ENCODE measurements around the gene RASA1.
"Not testable (repeated sequence)": the region's sequence is repeated elsewhere in the genome, so short reads cannot be mapped to it uniquely, and the experiment has no call there.

RASA1 gene

DNA sequence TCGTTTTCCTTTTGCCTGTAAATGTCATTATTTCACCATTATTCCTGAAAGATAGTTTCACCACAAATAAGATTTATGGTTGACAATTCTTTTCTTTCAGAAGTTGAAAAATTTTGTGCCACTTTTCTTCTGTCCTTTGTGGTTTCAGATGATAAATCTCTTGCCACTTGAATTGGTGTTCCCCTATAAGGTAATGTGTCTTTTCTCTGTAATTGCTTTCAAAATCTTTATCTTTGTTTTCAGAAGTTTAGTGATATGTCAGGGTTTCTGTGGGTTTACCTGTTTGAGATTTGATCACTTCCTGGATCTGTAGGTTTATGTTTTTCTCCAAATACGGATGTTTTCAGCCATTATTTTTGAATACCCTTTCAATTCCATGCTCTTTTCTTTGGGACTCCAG is 14.6 kb downstream of the RASA1 start:
- DNase-seq (ENCODE audit: low read depth in 2 of 2): no peak

DNA sequence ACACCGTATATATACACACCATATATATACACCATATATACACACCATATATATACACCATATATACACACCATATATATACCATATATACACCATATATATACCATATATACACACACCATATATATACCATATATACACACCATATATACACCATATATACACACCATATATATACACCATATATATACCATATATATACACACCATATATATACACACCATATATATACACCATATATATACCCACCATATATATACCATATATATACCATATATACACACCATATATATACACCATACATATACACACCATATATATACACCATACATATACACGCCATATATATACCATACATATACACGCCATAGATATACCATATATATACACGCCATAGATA is 19.6 kb downstream of the RASA1 start:
- not testable (repeated sequence) for DNase-seq (ENCODE audit: low read depth in 2 of 2)

- no peak for DNase-seq (ENCODE audit: low read depth in 2 of 2)
These were observed 31.1 kb downstream of the RASA1 start for GRCh38 chr5:87298692-87299362.

DNA sequence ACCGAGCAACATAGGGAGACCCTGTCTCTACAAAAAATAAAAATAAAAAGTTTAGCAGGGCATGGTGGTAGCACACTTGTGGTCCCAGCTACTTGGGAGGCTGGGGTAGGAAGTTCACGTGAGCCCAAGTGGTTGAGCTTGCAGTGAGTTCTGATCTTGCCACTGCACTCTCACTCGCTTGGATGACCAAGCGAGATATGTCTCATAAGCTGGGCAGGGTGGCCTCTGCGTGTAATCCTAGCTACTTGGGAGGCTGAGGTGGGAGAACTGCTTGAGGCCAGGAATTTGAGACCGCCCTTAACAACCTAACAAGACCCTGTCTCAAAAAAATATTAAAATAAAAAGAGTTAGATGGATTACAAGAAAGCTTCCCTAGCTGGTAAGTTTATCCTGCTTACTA is 32.5 kb downstream of the RASA1 start:
- DNase-seq (ENCODE audit: low read depth in 2 of 2): no peak

GRCh38 chr5:87300744-87301143 is 33.1 kb downstream of the RASA1 start:
- DNase-seq (ENCODE audit: low read depth in 2 of 2): peak; percentile 51 to 53

GRCh38 chr5:87302061-87302460 is 34.4 kb downstream of the RASA1 start:
- no peak for DNase-seq (ENCODE audit: low read depth in 2 of 2)

DNA sequence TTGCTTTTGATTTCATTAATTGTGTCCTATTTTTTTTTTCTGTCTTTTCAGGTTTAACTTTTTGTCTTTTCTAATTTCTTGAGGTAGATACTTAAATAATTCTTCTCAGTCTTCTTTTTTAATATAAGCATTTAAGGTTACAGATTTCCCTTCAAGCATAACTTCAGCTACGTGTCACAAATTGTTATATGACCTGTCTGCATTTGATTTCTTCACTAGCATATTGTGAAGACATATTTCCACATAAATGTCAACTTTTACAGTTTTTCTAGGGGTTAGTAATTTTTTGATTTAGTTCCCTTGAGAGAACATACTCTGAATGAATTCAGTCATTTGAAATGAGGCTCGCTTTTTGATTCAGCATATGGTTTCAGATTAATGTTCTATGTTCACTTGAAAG is 35.6 kb downstream of the RASA1 start:
- DNase-seq (ENCODE audit: low read depth in 2 of 2): no peak

- DNase-seq (ENCODE audit: low read depth in 2 of 2): not testable (repeated sequence)
These were observed 38.4 kb downstream of the RASA1 start for GRCh38 chr5:87306090-87306489.

- DNase-seq (ENCODE audit: low read depth in 2 of 2): no peak
These were observed 40.2 kb downstream of the RASA1 start for GRCh38 chr5:87307796-87308423.

DNA sequence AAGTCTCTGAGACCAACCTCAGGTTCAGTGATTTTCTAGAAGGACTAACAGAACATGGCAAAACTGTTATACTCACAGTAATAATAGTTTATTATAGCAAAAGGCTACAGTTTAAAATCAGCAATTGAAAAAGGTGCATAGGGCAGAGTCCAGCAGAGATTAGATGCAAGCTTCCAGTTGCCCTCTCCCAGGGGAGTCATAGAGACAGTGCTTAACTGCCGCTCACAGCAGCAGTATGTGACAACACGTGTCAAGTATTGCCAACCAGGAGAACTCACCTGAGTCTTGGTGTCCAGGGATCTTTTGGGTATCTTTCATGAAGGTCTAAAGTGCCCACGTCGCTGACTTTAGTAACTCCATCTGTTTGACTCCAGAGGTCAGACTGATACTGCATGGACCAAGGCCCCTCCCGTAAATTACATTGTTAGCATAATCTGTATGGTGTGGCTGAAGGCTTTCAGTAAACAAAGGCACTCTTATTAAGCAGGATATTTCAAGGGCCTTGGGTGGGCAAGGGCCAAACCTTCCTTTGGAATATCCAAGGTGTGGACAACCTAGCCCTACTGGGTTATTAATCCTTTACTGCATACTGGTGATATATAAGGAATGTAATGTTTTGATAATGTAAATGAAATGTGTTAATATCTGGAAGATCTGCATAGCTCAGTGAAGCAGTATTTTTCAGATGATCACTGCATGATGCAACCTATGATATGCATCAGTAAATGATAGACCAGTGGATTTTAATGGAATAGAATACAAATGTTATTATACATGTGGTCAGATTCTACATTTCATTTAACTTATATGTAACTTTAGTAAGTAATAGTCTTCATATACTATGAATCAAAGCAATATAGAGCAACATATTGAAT is 44.0 kb downstream of the RASA1 start:
- peak; percentile 13 to 24 for DNase-seq (ENCODE audit: low read depth in 2 of 2)

DNA sequence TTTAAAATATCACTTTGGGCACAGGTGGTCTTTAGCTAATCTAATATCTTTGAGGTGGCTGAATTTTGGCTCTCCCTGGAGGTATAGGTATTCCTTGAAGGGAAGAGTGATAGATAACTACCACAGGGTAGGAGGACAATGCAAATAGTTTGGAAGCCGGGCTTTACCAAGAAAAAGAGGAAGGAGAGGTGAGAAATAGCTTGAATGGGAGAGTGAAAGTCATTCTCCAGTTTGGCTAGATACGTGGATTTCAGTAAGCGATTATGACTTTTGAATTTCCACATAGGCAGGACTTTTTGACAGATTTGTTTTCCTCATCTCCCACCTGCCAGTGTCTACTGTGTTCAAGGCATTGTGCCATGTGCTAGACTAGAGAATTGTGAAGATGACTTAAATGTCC is 45.5 kb downstream of the RASA1 start:
- DNase-seq (ENCODE audit: low read depth in 2 of 2): no peak

- DNase-seq (ENCODE audit: low read depth in 2 of 2): no peak
These were observed 51.8 kb downstream of the RASA1 start for GRCh38 chr5:87319469-87319868.

DNA sequence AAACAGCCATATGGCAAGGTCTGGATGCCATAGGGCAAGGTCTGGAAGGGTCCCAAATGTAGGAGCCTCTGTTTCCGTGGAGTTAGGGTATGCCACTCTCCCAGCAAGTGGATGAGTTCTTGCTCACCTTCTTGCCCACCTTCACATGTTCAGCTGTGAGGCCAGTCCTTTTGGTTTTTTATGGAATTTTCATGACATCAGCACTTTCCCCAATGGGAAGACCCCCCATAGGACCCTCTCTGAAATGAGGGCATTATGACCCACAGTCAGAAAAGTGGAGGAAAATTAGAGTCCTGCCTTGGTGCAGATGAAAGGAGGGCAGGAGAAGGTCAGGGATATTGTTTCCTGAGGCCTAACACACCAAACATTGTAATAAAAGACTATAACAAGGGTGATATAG is 53.9 kb downstream of the RASA1 start:
- no peak for DNase-seq (ENCODE audit: low read depth in 2 of 2)

GRCh38 chr5:87322381-87322780 is 54.7 kb downstream of the RASA1 start:
- no peak for DNase-seq (ENCODE audit: low read depth in 2 of 2)

- no peak for DNase-seq (ENCODE audit: low read depth in 2 of 2)
These were observed 60.3 kb downstream of the RASA1 start for GRCh38 chr5:87327998-87328397.

DNA sequence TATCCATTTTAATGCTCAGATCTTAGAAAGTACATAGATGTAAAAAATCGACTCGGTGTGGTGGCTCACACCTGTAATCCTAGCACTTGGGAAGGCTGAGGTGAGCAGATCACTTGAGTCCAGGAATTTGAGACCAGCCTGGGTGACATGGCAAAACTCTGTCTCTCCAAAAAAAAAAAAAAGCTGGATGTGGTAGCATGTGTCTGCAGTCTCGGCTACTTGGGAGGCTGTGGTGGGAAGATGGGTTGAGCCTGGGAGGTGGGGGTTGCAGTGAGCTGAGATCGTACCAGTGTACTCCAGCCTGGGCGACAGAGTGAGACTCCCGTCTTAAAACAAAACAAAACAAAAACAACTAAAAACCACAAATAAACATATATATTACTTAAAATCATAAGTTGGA is 61.4 kb downstream of the RASA1 start:
- no peak for DNase-seq (ENCODE audit: low read depth in 2 of 2)

GRCh38 chr5:87339986-87340385 is 72.3 kb downstream of the RASA1 start:
- DNase-seq (ENCODE audit: low read depth in 2 of 2): peak; percentile 7 to 13

GRCh38 chr5:87340716-87341115 is 73.0 kb downstream of the RASA1 start:
- DNase-seq (ENCODE audit: low read depth in 2 of 2): no peak

- peak; percentile 30 to 34 for DNase-seq (ENCODE audit: low read depth in 2 of 2)
These were observed 79.6 kb downstream of the RASA1 start for GRCh38 chr5:87347272-87347671.

- DNase-seq (ENCODE audit: low read depth in 2 of 2): no peak
These were observed 80.2 kb downstream of the RASA1 start for GRCh38 chr5:87347841-87348240.

GRCh38 chr5:87354496-87354895 is 86.8 kb downstream of the RASA1 start:
- no peak for DNase-seq (ENCODE audit: low read depth in 2 of 2)

DNA sequence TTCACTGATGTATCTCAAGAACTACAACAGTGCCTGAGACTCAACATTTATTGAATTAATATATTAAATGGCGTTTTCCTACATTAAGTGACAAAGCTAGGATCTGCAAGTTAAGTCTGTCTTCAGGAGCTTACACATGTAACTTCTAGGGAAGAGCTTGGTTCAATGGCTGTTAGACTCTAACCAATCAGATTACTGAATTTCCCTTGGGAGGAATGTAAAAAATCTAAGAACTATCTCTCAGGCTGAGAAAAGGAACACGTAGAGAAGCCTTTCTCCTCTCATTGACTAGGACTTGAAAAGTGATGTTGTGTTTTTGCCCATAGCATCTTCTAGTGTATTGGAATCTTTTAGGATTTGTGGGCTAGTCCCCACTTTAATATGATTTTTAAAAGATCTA is 91.4 kb downstream of the RASA1 start:
- DNase-seq (ENCODE audit: low read depth in 2 of 2): no peak

DNA sequence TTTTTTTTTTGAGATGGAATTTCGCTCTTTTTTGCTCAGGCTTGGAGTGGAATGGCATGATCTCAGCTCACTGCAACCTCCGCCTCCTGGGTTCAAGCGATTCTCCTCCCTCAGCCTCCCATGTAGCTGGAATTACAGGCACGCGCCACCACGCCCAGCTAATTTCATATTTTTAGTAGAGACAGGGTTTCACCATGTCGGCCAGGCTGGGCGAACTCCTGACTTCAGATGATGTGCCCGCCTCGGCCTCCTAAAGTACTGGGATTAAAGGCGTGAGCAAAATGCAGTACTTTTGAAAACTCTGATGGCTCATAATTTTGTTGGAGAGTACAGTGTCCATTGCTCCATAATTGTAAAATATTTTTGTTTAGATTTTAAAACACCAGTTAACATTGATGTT is 92.4 kb downstream of the RASA1 start:
- no peak for DNase-seq (ENCODE audit: low read depth in 2 of 2)
